HepG2 (cell line): Measurements from ENCODE around the gene GNG4.

ENCODE experiments used
- GATAD2A ChIP-seq: IDR thresholded peaks from 2 replicates; pipeline ENCODE4 v1.6.1; 2016
- MXD1 ChIP-seq: sonication (generic); formaldehyde crosslinking; IDR thresholded peaks from 2 replicates; pipeline ENCODE4 v1.4.0; 2020; ENCODE audit warnings: mild to moderate bottlenecking, missing genetic modification reagents
- MXI1 ChIP-seq: IDR thresholded peaks from 3 replicates; pipeline ENCODE4 v1.6.1; 2012; ENCODE audit warnings: low read depth, low read length, inconsistent platforms, borderline replicate concordance
- MYC ChIP-seq: sonication (generic); formaldehyde crosslinking; IDR thresholded peaks from 2 replicates; pipeline ENCODE4 v1.9.0; 2021; ENCODE audit warnings: missing genetic modification reagents, borderline replicate concordance
- SMARCC2 ChIP-seq: fragments of 450-650 bp; IDR thresholded peaks from 2 replicates; pipeline ENCODE4 v1.6.1; 2017; ENCODE audit warnings: antibody characterized with exemption, mild to moderate bottlenecking
- STAT5B ChIP-seq: sonication (generic); formaldehyde crosslinking; IDR thresholded peaks from 2 replicates; pipeline ENCODE4 v1.4.0; 2020; ENCODE audit warnings: missing genetic modification reagents
- TCF7L2 ChIP-seq: IDR thresholded peaks from 2 replicates; pipeline ENCODE4 v1.6.1; 2011; ENCODE audit warnings: mild to moderate bottlenecking, low read depth, low read length, moderate library complexity
- ZBTB20 ChIP-seq: sonication (generic); formaldehyde crosslinking; IDR thresholded peaks from 2 replicates; pipeline ENCODE4 v1.8.1; 2023; ENCODE audit warnings: missing genetic modification reagents, low read depth, mild to moderate bottlenecking, borderline replicate concordance
- ZNF274 ChIP-seq: sonication (generic); formaldehyde crosslinking; IDR thresholded peaks from 2 replicates; pipeline ENCODE4 v1.5.1; 2020; ENCODE audit warnings: mild to moderate bottlenecking, missing genetic modification reagents
- TF ChIP-seq, protein P1 (sequence below): sonication (generic); formaldehyde crosslinking; IDR thresholded peaks from 2 replicates; pipeline ENCODE4 v1.5.0; 2020; ENCODE audit warnings: missing genetic modification reagents
- TF ChIP-seq, protein P2 (sequence below): sonication (generic); formaldehyde crosslinking; IDR thresholded peaks from 2 replicates; pipeline ENCODE4 v1.5.0; 2020; ENCODE audit warnings: mild to moderate bottlenecking, missing genetic modification reagents, moderate library complexity

- TF ChIP-seq, protein P1, sequence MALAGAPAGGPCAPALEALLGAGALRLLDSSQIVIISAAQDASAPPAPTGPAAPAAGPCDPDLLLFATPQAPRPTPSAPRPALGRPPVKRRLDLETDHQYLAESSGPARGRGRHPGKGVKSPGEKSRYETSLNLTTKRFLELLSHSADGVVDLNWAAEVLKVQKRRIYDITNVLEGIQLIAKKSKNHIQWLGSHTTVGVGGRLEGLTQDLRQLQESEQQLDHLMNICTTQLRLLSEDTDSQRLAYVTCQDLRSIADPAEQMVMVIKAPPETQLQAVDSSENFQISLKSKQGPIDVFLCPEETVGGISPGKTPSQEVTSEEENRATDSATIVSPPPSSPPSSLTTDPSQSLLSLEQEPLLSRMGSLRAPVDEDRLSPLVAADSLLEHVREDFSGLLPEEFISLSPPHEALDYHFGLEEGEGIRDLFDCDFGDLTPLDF = no peak
- TF ChIP-seq TCF7L2 (no peak), ZNF274 (no peak), MYC (CRISPR knock-in tag) (no peak), MXI1 (no peak), SMARCC2 (no peak), GATAD2A (no peak), STAT5B (CRISPR knock-in tag) (no peak), MXD1 (no peak), ZBTB20 (CRISPR knock-in tag) (no peak)
- TF ChIP-seq, protein P2, sequence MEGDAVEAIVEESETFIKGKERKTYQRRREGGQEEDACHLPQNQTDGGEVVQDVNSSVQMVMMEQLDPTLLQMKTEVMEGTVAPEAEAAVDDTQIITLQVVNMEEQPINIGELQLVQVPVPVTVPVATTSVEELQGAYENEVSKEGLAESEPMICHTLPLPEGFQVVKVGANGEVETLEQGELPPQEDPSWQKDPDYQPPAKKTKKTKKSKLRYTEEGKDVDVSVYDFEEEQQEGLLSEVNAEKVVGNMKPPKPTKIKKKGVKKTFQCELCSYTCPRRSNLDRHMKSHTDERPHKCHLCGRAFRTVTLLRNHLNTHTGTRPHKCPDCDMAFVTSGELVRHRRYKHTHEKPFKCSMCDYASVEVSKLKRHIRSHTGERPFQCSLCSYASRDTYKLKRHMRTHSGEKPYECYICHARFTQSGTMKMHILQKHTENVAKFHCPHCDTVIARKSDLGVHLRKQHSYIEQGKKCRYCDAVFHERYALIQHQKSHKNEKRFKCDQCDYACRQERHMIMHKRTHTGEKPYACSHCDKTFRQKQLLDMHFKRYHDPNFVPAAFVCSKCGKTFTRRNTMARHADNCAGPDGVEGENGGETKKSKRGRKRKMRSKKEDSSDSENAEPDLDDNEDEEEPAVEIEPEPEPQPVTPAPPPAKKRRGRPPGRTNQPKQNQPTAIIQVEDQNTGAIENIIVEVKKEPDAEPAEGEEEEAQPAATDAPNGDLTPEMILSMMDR (CRISPR knock-in tag) = no peak
Observed at GRCh38 chr1:235612761-235613160, 36.8 kb downstream of the GNG4 start.
